ENCODE measurements around the gene PEAR1.

The PEAR1 gene

GRCh38 chr1:156881663-156882062, 11.9 kb upstream of the PEAR1 start:
- no peak for TF ChIP-seq CTCF (conservative IDR thresholded peaks at IDR 0.05; ENCODE audit: low read depth, low read length)
- no peak overlapping the region for H3K4me3 ChIP-seq (ENCODE audit: low read depth, low read length)
- DNase-seq (ENCODE audit: low read depth) = no peak

GRCh38 chr1:156882543-156882942, 11.0 kb upstream of the PEAR1 start:
- no peak overlapping the region for H3K4me3 ChIP-seq (ENCODE audit: low read depth, low read length)
- no peak for DNase-seq (ENCODE audit: low read depth)
- no peak for TF ChIP-seq CTCF (conservative IDR thresholded peaks at IDR 0.05; ENCODE audit: low read depth, low read length)

GRCh38 chr1:156883919-156884318, 9.6 kb upstream of the PEAR1 start:
- DNase-seq (ENCODE audit: low read depth) = no peak
- H3K4me3 ChIP-seq (ENCODE audit: low read depth, low read length) = no peak overlapping the region
- TF ChIP-seq CTCF (conservative IDR thresholded peaks at IDR 0.05; ENCODE audit: low read depth, low read length) = no peak

GRCh38 chr1:156884560-156885184, 8.8 kb upstream of the PEAR1 start:
- no peak for DNase-seq (ENCODE audit: low read depth)
- TF ChIP-seq CTCF (conservative IDR thresholded peaks at IDR 0.05; ENCODE audit: low read depth, low read length) = no peak
- no peak overlapping the region for H3K4me3 ChIP-seq (ENCODE audit: low read depth, low read length)

GRCh38 chr1:156885314-156885713, 8.2 kb upstream of the PEAR1 start:
- H3K4me3 ChIP-seq (ENCODE audit: low read depth, low read length) = no peak overlapping the region
- DNase-seq (ENCODE audit: low read depth) = peak; percentile 52
- no peak for TF ChIP-seq CTCF (conservative IDR thresholded peaks at IDR 0.05; ENCODE audit: low read depth, low read length)

- no peak for DNase-seq (ENCODE audit: low read depth)
- no peak overlapping the region for H3K4me3 ChIP-seq (ENCODE audit: low read depth, low read length)
- TF ChIP-seq CTCF (conservative IDR thresholded peaks at IDR 0.05; ENCODE audit: low read depth, low read length) = no peak
Observed at GRCh38 chr1:156885880-156886355, 7.6 kb upstream of the PEAR1 start.

GRCh38 chr1:156886583-156887281, 6.8 kb upstream of the PEAR1 start:
- no peak overlapping the region for H3K4me3 ChIP-seq (ENCODE audit: low read depth, low read length)
- no peak for TF ChIP-seq CTCF (conservative IDR thresholded peaks at IDR 0.05; ENCODE audit: low read depth, low read length)
- DNase-seq (ENCODE audit: low read depth) = no peak
